Nephron (organoid): ENCODE results near the gene CD276.

Experiments used
- H3K27ac Mint-ChIP-seq, 3 experiments: 2 replicates each; pipeline ENCODE4 v1.8.0; 2020; ENCODE audit warnings: mixed read lengths in 3 of 3, mild to moderate bottlenecking in 2 of 3, moderate library complexity in 1 of 3
- H3K27me3 Mint-ChIP-seq: 2 replicates; pipeline ENCODE4 v1.8.0; 2021; ENCODE audit warnings: low read depth, mild to moderate bottlenecking, moderate library complexity, mixed read lengths
- H3K36me3 Mint-ChIP-seq: 2 replicates; pipeline ENCODE4 v1.8.0; 2020; ENCODE audit warnings: low read depth, mixed read lengths
- H3K4me1 Mint-ChIP-seq: 2 replicates; pipeline ENCODE4 v1.8.0; 2020; ENCODE audit warnings: mixed read lengths
- H3K4me3 Mint-ChIP-seq, 3 experiments: 2 replicates each; pipeline ENCODE4 v1.8.0; 2020; ENCODE audit warnings: mild to moderate bottlenecking in 3 of 3, mixed read lengths in 3 of 3, moderate library complexity in 2 of 3
- H3K9me3 Mint-ChIP-seq: 2 replicates; pipeline ENCODE4 v1.8.0; 2020; ENCODE audit warnings: mixed read lengths
- TF ChIP-seq, protein P1 (sequence below), 3 experiments: fragments of 200-600 bp; sonication (generic); IDR thresholded peaks; one replicate each; pipeline ENCODE4 v1.5.0; 2021; ENCODE audit warnings: antibody characterized with exemption in 3 of 3; ENCODE audit not compliant: unreplicated experiment in 3 of 3

Gene CD276

GRCh38 chr15:73756947-73757513 is 72.8 kb downstream of the CD276 start:
- H3K36me3 Mint-ChIP-seq, result no peaks in the 10 kb centered on the region
- no peaks in the 10 kb centered on the region for H3K9me3 Mint-ChIP-seq
- H3K27me3 Mint-ChIP-seq, result peaks cover 22% of the 10 kb centered on the region

GRCh38 chr15:73757571-73757970 is 73.4 kb downstream of the CD276 start:
- peaks cover 22% of the 10 kb centered on the region for H3K27me3 Mint-ChIP-seq
- H3K4me3 Mint-ChIP-seq, result no peak overlapping the region
- H3K9me3 Mint-ChIP-seq, result no peaks in the 10 kb centered on the region
- no peaks in the 10 kb centered on the region for H3K36me3 Mint-ChIP-seq
- no peak overlapping the region for H3K27ac Mint-ChIP-seq
- H3K4me1 Mint-ChIP-seq, result peaks cover 4% of the 10 kb centered on the region
- TF ChIP-seq, protein P1, sequence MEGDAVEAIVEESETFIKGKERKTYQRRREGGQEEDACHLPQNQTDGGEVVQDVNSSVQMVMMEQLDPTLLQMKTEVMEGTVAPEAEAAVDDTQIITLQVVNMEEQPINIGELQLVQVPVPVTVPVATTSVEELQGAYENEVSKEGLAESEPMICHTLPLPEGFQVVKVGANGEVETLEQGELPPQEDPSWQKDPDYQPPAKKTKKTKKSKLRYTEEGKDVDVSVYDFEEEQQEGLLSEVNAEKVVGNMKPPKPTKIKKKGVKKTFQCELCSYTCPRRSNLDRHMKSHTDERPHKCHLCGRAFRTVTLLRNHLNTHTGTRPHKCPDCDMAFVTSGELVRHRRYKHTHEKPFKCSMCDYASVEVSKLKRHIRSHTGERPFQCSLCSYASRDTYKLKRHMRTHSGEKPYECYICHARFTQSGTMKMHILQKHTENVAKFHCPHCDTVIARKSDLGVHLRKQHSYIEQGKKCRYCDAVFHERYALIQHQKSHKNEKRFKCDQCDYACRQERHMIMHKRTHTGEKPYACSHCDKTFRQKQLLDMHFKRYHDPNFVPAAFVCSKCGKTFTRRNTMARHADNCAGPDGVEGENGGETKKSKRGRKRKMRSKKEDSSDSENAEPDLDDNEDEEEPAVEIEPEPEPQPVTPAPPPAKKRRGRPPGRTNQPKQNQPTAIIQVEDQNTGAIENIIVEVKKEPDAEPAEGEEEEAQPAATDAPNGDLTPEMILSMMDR (IDR thresholded peaks at IDR 0.05; ENCODE audit: unreplicated experiment in 3 of 3), result no peak

More at GRCh38 chr15:73756947-73757513, 72.8 kb downstream of the CD276 start:
- TF ChIP-seq, protein P1 (IDR thresholded peaks at IDR 0.05; ENCODE audit: unreplicated experiment in 3 of 3), result no peak
- no peak overlapping the region for H3K27ac Mint-ChIP-seq
- no peak overlapping the region for H3K4me3 Mint-ChIP-seq
- peaks cover 4% of the 10 kb centered on the region for H3K4me1 Mint-ChIP-seq

- H3K27me3 Mint-ChIP-seq, result peaks cover 22% of the 10 kb centered on the region
- TF ChIP-seq, protein P1 (IDR thresholded peaks at IDR 0.05; ENCODE audit: unreplicated experiment in 3 of 3), result no peak
Measured at GRCh38 chr15:73758461-73758860, 74.3 kb downstream of the CD276 start.

DNA sequence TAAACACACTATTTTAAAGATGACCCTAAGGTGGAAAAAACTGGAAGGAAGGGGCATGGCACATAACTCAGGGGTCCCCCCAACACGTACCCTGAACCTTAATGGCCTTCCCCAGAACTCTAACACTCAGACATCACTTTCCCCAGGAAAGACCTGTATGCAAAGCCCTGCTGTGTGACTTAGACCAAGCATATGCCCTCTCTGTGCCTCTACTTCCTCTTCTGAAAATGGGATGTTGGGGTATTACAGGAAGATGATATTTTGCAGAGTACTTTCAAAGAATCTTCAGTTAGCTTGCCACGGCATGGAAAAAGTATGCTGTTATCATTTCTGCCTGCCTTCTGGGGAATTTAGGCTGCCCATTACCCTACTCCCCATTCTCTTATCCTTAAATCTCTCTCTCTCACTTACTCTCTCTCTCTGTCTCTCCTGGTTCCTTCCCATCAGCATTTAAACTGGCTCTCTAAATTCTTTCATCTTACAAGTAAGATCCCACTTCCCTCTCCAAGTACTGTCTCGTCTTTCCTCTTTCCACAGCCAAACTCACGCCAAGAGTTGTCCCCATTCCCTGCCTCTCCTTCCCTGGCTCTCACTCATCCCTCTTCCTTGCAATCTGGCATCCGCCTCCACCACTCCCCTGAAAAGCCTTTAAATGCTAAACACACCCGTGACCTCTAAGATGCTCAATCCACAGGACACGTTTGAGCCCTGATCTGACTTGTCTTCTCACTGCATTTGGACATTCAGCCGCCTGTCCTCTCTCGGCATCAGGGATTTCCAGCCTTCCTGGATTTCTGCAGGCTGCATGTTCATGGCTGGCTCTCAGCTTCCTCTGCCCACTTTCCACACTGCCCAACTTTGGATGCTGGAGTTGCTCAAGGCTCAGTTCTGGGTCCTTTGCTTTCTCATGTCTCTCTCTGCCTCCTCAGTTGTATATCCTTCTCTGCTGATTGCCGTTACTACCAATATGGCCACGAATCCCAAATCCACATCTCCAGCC is 76.4 kb downstream of the CD276 start:
- Mint-ChIP-seq H3K9me3 (no peaks in the 10 kb centered on the region), H3K4me1 (no peaks in the 10 kb centered on the region), H3K27me3 (peaks cover 12% of the 10 kb centered on the region), H3K4me3 (no peak overlapping the region), H3K36me3 (no peaks in the 10 kb centered on the region), H3K27ac (no peak overlapping the region)
- TF ChIP-seq, protein P1 (IDR thresholded peaks at IDR 0.05; ENCODE audit: unreplicated experiment in 3 of 3), result no peak

More at GRCh38 chr15:73758461-73758860, 74.3 kb downstream of the CD276 start:
- Mint-ChIP-seq H3K4me1 (peaks cover 4% of the 10 kb centered on the region), H3K27ac (no peak overlapping the region), H3K4me3 (no peak overlapping the region), H3K9me3 (no peaks in the 10 kb centered on the region), H3K36me3 (no peaks in the 10 kb centered on the region)

- Mint-ChIP-seq H3K36me3 (no peaks in the 10 kb centered on the region), H3K27me3 (peaks cover 8% of the 10 kb centered on the region), H3K9me3 (no peaks in the 10 kb centered on the region), H3K27ac (no peak overlapping the region), H3K4me3 (no peak overlapping the region), H3K4me1 (no peaks in the 10 kb centered on the region)
- TF ChIP-seq, protein P1 (IDR thresholded peaks at IDR 0.05; ENCODE audit: unreplicated experiment in 3 of 3), result no peak
Measured at GRCh38 chr15:73763931-73764330, 79.7 kb downstream of the CD276 start.
